Measurements from ENCODE around the gene WWC1.
"Not testable (repeated sequence)": the region's sequence is repeated elsewhere in the genome, so short reads cannot be mapped to it uniquely, and the experiment has no call there.

WWC1 gene

DNA sequence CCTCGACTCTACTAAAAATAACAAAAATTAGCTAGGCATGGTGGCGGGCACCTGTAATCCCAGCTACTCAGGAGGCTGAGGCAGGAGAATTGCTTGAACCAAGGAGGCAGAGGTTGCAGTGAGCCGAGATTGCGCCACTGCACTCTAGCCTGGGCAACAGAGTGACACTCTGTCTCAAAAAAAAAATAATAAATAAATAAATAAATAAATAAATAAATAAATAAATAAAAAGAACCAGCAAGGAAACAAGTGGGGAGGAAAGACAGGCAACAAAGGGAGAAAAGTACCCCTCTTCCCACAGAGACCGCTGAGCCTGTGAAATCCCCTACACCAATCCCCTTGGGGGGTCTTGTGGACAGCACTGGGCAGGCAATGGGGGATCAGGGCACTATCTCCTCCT is 4.6 kb upstream of the WWC1 start:
- DNase-seq (ENCODE audit: low read depth) = not testable (repeated sequence)

DNA sequence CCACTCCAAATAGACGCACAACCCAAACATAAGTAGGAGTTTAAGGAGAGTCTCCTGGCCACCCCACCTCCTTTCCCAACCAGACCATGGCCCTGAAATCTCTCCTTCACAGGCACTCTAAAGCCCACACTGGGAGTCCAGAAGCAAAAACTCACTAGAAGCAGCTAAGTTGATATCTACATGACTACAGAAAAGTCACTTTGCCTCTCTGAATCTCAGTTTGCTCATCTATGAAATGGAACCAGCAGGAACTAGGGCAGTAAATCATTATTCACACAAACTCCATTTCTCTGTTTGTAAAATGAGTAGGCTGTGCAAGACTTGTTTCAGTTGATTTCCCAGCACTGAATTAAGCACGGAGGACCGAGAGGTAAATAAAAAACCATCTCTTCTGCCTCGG is 4.1 kb upstream of the WWC1 start:
- no peak for DNase-seq (ENCODE audit: low read depth)

DNA sequence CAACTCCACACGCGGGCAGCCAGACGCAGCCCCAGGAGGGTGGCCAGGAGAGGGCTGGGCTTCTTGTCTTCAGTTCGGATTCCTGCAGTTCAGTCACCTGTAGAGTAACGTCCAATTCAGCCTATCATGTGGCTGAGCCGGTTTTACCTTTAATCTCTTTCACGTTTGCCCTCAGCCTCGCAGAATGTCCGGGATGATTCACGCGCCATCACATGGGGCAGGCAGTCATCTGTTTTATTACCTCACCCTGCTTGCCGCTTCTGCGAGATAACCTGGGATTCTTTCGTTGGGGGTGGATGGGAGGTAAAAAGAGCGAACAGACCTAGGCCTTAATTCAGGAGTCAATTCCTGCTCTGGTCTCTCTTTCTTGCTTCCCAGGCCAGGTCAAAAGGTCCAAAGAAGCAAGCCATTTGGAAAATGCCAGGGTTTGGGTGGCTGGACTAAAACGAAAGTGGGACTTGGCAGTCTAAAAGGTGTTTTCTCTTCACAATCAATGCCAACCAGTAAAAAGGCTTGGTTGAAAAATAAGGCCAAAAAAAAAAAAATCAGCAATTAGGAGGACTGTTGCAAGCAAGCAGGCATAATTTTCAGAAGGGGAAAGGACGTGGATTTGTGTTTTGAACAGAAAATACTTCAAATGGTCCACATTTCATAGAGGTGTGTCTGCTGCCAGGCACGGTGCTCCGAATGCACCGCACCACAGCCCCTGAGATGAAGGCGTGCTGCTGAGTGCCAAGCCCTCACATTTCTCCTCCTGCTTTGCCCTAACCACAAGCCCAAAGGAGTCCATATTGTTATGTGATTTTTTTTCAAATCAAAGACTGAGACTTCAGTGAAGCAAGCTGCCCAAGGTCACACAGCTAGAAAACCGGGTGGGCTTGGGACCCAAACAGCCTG is 2.8 kb upstream of the WWC1 start:
- no peak for DNase-seq (ENCODE audit: low read depth)

DNA sequence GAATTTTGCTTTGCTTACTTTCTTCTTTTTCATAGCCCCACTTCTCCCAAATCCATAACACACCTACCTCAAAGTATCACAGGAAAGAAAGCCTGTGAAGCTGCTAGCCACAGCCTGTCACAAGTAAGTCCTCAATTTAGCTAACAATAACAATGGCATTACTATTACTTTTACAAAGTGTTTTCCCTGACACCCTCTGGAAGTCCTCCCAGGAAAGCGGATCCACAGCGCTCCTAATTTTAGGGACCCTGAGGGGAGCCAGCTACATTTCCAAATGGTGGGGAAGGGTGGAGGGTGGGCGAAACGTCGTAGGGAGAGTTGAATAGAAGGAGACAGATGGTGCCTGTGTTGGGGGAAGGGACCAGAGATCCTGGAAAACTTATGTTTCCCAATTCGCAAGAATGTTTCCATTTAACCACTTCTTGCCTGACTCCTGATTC is 523 bp upstream of the WWC1 start:
- no peak for DNase-seq (ENCODE audit: low read depth)

DNA sequence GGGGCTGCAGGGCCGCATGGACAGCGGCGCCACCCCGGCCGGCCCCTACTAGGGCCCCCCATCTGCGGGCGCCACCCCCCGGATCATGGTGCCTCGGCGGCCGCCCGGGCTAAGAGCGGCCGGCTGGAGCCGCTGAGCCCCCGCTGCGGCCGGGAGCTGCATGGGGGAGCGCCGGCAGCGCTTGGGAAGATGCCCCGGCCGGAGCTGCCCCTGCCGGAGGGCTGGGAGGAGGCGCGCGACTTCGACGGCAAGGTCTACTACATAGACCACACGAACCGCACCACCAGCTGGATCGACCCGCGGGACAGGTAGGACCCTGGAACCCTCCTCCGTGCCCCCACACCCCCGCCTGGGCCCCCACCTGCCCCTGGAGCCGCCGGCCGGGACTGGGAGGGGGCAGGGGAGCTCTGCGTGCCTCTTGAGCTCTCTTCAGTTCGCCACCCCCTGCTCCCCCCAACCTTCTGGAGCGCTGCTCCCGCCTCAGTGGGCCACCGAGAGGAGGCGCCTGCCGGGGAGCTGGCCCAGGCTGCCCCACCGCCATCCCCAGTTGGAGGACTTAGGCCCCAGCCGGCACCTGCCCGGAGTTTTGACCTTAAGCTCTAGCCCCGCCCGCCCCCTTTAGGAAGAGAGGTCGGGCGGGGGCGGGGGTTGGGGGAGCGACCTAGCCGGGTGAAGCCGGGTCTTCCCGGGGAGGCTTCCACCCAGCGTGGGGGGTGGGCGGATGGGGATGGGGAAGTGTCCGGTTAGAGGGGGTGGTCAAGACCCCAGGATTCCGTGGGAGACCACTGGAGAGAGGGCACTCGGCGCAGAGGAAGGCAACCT is 730 bp downstream of the WWC1 start:
- DNase-seq (ENCODE audit: low read depth) = peak; percentile 56

DNA sequence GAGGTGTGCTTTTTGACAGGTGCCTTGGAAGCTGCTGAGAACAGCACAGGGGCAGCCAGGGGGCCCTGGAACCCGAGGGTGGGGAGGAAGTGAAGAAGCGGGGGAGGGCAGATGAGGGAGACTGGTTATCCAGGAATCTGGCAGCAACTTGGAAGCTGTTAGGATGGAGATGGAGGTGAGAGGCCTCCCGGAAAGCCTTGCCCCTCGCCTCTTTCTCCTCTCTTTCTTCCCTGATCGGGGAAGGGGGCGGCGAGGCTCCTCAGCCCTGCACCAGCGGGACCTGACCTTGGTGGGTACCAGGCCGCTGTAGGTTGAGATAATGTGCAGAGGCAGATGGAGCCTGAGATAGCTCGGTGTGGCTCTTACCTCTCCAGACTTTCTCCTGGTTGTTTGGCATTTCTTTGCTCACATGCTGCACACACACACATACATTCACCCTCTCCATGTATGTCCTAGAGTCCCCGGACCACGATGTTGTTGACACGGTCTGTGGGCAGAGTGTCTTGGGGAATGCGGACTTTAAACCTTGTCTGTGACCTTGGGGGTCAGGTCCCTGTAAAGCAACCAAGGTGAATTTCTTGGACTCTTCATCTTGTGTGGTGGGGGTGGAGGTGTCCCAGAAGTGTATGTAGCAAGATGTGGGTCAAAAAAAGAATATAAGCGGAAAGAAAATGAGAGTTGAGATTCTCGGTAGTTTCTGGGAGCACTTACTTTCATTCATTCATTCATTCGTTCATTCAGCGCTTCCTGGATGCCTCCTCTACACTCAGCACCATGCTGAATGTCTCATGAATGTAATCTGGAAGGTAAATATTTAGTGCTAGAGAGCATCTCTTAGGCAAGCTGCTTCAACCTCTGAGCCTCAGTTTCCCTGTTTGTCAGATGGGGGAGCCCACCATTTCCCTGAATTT is 1.6 kb downstream of the WWC1 start:
- no peak for DNase-seq (ENCODE audit: low read depth)

DNA sequence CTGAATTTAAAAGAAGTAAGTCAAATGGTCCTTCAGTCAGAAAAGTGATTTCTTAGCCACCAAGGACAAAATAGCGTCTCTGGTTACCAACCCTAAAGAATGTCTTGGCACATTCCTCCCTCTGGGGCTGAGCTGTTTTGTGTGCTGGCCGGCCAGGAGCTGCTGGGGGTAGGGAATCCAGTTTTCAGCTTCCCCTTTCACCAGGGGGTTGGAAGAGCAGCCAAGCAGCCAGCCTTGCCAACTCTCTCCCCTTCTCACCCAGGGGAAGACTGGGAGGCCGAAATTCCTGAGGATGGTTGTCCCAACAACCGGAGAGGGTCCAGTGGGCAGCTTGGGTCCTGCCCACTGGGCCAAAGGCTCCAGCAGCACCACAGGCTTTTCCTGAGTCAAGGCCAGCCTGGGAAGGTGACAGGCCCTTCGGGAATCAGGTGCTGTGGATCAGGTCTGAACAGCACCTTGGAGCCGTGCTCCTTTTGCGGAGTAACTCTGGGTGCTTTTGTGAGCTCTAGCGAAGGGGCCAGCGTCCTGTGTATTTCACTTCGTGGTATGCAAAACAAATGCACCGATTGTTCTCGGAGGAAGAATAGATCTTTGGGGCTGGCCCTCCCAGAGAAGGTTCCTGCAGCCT is 4.2 kb downstream of the WWC1 start:
- DNase-seq (ENCODE audit: low read depth) = peak; percentile 71

DNA sequence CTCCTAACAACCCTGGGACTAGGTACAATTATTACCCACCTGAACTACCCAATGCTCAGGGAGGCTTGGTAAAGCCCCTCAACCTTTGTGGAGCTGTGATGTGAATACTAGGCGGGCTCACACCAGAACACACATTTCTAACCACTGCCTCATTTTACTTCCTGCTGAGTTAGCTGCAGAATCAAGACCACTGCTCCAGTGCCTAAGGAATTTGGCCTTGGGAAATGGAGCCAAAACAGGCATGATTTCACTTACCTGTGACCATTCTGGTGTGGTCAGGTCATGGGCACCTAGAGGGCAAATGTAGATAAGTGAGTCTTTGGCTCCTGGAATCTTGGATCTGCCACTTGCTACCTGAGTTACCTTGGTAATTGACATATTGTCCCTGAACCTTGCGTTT is 5.2 kb downstream of the WWC1 start:
- DNase-seq (ENCODE audit: low read depth) = no peak

DNA sequence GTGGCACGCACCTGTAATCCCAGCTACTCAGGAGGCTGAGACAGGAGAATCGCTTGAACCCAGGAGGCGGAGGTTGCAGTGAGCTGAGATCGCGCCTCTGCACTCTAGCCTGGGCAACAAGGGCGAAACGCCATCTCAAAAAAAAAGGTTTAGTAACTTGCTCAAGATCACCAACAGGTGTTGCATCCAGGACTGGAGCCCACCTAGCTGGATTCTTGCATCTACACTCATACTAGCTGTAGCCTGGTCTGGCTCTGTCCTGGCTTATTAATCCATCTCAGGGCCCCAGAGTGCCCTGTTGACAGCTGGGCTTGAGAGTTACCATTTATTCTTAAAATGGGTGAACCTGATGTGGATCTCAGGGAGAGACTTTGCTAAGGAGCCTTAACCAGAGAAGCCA is 7.5 kb downstream of the WWC1 start:
- DNase-seq (ENCODE audit: low read depth) = no peak

DNA sequence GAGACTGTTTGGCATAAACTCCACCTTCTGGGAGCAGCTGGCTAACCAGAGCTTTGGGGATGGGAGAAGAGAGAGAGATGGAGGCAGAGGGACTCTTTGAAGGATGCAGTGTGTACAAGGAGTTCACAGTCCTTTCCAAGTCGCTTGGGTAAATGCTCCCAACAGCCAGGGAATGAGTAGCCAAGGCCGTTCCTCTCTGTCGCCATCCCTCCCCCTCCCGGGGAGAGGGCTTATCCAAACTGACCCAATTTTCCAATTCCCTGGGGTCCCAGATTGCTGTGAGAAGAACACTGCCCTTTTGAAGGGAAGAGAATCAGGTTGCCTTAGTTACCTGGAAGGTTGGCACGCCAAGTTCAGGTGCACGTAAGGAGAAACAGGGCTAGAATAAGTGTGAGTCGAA is 7.9 kb downstream of the WWC1 start:
- no peak for DNase-seq (ENCODE audit: low read depth)

DNA sequence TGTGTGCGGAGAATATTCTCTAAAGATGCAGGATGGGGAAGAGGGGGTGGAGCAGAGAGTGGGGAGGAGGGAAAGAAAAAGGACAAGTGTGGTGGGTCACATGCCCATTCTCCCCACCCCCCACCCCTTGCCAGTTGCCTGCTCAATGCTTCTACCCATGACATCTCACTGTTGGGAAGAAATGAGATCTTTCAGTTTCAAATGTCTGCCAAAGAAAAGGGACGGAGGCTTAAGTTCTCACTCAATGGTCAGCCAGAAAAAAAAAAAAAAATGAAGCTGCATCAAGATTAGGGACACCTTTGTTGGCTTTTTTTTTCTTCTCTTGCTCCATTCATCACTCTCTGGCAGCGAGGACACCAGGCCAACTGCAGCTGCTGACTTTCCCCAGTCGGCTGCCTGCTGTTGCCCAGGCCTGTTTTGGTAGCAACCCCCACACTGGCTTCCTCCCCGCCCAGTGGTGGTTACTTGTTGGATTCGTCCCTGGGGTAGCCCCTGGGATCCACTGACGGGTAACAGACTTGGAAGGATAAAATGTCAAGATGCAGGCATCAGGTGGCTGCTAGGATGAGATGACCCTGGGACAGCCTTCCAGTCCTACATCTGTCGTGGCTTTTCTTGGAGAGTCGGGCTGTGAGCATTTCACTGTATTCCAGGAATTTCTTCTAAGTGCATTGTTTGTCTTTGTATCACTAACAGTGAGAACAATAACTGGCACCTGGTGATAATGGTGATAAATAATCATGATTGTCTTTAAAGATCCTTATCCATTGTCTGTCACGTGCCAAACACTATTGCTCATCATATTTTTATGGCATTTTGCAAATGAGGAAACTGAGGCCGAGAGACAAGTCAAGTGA is 9.1 kb downstream of the WWC1 start:
- no peak for DNase-seq (ENCODE audit: low read depth)

DNA sequence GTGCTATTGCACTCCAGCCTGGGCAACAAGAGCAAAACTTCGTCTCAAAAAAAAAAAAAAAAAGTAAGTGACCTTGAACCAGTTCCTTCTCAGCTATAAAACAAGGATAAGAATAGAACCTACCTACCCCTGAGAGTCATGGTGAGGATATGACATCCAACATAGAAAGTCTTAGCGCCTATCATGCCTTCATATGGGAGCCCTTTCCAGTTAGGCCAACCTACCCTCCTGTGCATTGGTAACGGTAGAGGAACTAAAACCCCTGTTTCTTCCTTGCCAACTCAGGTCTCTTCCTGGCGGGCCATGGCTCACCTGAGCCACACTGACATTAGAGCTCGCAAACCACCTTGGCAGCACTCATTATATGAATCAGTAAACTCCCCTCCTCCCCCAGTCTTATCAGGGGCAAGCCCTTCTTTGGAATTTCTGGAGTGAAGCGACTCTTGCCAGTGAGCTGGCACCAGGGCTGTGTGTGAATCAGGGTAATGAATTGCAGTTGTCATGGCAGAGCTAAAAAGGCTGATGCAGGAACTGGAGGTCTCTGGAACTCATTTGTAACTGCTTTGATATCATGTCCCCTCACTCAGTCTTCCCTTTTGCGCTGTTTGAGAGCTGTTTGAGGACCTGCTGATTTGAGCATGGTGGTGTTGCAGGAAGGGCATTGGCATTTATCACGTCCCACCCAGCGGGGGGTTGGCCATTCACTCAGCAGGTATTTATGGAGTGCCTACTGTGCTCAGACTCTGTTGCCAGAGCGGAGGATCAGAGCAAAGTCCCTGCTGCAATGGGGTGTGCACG is 10.3 kb downstream of the WWC1 start:
- peak; percentile 51 for DNase-seq (ENCODE audit: low read depth)

DNA sequence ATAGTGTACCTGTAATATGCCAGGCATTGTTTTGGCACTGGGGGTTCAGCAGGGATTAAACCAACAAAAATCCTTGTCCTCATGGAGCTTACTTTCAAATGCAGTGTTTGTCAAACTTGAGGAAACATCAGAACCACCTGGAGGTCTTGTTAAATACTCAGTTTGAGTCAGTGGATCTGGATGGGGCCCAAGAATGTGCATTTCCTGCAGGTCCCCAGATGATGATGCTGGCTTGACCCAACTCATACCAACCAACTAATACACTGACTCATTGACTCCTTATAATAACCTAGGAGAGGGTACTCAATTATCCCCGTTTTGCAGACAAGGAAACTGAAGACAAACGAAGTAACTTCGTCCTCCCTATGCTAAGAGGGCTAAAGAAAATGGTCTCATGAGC is 11.3 kb downstream of the WWC1 start:
- peak; percentile 67 for DNase-seq (ENCODE audit: low read depth)

DNA sequence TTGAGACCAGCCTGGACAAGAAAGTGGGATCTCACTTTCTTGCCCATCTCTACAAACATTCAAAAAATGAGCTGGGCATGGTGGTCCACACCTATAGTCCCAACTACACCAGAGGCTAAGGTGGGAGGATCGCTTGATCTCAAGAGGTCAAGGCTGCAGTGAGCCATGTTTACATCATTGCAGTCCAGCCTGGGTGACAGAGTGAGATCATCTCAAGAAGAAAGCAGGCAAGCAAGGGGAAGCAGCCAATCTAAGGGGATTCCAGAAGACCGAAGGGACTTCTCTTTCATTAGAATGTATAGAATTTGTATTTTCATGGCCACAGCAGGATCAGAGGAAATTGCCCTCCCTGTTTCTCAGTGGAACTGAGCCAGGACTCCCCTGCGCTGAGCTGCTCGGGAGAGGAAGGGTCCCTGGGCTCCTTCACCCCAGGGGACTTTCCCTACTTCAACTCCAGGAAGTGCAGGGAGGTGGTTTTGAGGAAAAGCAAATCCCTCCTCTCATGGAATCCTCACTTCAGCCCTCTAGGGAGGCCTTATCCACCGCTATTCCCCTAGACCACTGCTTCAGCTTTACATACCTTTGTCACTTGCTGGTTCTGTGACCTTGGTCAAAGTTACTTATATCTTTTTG is 12.1 kb downstream of the WWC1 start:
- DNase-seq (ENCODE audit: low read depth) = peak; percentile 43

DNA sequence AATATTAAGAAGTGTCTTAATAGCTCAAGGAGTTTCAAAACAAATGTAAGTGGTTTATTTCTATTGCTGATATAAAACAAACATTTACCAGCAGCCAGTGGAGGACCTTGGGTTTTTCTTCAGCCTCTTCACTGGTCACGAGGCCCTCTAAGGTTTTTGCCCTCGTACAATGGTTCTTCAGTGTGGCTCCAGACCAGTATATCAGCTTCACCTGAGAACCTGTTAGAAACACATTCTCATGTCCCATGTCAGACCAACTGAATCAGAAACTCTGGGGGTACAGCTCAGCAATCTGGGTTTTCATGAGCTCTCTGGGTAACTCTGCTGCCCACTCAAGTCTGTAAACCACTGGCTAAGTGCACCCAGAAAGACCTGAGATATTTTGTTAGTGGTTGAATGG is 12.9 kb downstream of the WWC1 start:
- no peak for DNase-seq (ENCODE audit: low read depth)

DNA sequence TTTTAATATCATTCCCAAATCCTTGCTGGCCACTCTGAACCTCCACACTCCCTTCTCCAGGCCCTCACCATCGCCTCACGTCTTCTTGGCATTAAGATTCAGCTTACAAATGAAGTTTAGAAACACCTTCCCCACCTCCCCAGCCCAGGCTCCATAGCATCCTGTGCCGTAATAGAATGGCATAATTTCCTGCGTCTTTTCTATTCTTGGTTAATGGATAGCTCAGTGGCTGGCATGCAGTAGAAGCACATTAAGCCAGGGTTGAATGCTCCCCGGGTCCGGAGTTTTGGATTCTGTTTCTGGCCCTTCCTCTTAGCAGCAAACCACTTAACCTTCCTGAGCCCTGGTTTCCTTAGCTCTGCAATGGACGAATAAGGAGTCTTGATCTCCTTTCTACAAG is 13.8 kb downstream of the WWC1 start:
- no peak for DNase-seq (ENCODE audit: low read depth)

DNA sequence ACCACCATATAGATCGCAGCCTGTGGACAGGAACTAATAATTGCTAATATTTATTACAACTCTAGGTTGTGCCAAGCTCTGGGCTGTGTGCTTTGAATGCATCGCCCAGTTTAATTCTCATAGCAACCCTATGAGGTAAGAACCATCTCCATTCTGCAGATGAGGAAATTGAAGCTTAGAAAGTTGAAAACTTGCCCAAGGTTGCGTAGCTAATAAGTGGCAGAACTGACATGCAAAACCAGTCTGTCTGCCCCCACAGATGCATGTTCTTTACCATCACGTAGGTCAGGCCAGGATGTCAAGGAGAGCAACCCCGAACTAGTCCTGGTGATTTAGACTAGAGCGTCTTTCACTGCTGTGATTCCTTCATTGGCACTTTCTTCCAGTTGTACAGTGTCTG is 15.6 kb downstream of the WWC1 start:
- DNase-seq (ENCODE audit: low read depth) = no peak

DNA sequence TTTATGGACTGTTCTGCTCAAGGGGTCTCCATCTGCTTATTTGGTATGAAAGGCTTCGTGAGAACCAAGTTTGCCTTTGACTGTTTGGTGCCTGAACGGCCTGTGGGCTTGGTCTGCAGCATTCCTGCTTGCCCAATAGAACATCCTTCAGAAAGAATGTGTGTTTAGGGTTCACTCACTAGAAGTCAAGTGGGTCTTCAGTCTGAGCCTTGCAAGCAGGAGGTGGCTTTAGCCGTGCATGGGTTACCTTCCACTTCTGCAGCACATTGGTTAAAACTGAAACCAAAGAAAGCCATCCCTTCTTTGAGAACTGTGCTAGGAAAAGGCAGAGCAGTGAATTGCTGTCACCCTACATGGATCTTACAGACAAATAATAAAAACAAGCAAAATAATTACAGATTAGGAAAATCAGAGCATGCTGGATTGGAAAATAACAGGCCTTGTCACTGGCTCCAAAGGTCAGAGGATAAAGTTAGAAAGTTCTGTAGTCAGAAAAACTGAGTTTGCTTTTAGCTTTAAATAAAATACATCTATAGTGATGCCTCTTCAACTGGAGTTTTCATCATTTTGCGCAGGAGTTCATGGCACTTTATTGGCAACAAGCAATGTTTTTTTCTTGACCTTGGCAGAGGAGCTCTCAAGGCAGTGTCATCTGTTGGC is 16.6 kb downstream of the WWC1 start:
- DNase-seq (ENCODE audit: low read depth) = no peak
